Neural crest cell (in vitro differentiated cells): ENCODE data around the gene SCAMP1. TPM values are rescaled to one million over a fixed set of nuclear protein-coding genes. Genes with fewer than 3 reads are reported as not detected.

Experiments used
- DNase-seq: peaks from one replicate; pipeline ENCODE4 v3.0.0; 2021; ENCODE audit warnings: low read depth, mixed read lengths, low spot score
- H3K27ac Mint-ChIP-seq: one replicate; pipeline ENCODE4 v1.8.0; 2021; ENCODE audit warnings: mild to moderate bottlenecking, mixed read lengths; ENCODE audit not compliant: unreplicated experiment
- H3K27me3 Mint-ChIP-seq: 2 replicates; pipeline ENCODE4 v1.8.0; 2021; ENCODE audit warnings: low read depth, mild to moderate bottlenecking, mixed read lengths
- H3K36me3 Mint-ChIP-seq: 2 replicates; pipeline ENCODE4 v1.8.0; 2021; ENCODE audit warnings: low read depth, mild to moderate bottlenecking, mixed read lengths
- H3K4me1 Mint-ChIP-seq: 2 replicates; pipeline ENCODE4 v1.8.0; 2021; ENCODE audit warnings: mixed read lengths
- H3K4me3 Mint-ChIP-seq: one replicate; pipeline ENCODE4 v1.8.0; 2021; ENCODE audit warnings: mild to moderate bottlenecking, mixed read lengths
- H3K9me3 Mint-ChIP-seq: 2 replicates; pipeline ENCODE4 v1.8.0; 2021; ENCODE audit warnings: mixed read lengths
- total RNA-seq: library from RNA; stranded (reverse); gene quantifications from 2 replicates; pipeline ENCODE4 v1.2.1, GENCODE V29; 2021
- TF ChIP-seq, protein P1 (sequence below): fragments of 200-600 bp; sonication (generic); conservative IDR thresholded peaks from 2 replicates; pipeline ENCODE4 v1.5.0; 2021; ENCODE audit warnings: antibody characterized with exemption, mild to moderate bottlenecking

The SCAMP1 gene
- total RNA-seq, 1 donor from 2014 or later, result 30.7 TPM

- H3K27ac Mint-ChIP-seq, result no peak overlapping the region
- DNase-seq, result no peak
- peaks cover 4% of the 10 kb centered on the region for H3K4me1 Mint-ChIP-seq
- no peak overlapping the region for H3K4me3 Mint-ChIP-seq
- H3K9me3 Mint-ChIP-seq, result no peaks in the 10 kb centered on the region
- H3K27me3 Mint-ChIP-seq, result no peaks in the 10 kb centered on the region
- peaks cover 4% of the 10 kb centered on the region for H3K36me3 Mint-ChIP-seq
- TF ChIP-seq, protein P1, sequence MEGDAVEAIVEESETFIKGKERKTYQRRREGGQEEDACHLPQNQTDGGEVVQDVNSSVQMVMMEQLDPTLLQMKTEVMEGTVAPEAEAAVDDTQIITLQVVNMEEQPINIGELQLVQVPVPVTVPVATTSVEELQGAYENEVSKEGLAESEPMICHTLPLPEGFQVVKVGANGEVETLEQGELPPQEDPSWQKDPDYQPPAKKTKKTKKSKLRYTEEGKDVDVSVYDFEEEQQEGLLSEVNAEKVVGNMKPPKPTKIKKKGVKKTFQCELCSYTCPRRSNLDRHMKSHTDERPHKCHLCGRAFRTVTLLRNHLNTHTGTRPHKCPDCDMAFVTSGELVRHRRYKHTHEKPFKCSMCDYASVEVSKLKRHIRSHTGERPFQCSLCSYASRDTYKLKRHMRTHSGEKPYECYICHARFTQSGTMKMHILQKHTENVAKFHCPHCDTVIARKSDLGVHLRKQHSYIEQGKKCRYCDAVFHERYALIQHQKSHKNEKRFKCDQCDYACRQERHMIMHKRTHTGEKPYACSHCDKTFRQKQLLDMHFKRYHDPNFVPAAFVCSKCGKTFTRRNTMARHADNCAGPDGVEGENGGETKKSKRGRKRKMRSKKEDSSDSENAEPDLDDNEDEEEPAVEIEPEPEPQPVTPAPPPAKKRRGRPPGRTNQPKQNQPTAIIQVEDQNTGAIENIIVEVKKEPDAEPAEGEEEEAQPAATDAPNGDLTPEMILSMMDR, result no peak
Observed at GRCh38 chr5:78411586-78411985, 51.2 kb downstream of the SCAMP1 start.

- H3K27me3 Mint-ChIP-seq, result no peaks in the 10 kb centered on the region
- peaks cover 6% of the 10 kb centered on the region for H3K4me1 Mint-ChIP-seq
- DNase-seq, result no peak
- TF ChIP-seq, protein P1, result no peak
- H3K36me3 Mint-ChIP-seq, result peaks cover 3% of the 10 kb centered on the region
- no peaks in the 10 kb centered on the region for H3K9me3 Mint-ChIP-seq
- H3K4me3 Mint-ChIP-seq, result no peak overlapping the region
- no peak overlapping the region for H3K27ac Mint-ChIP-seq
Observed at GRCh38 chr5:78416677-78417425, 56.4 kb downstream of the SCAMP1 start.

GRCh38 chr5:78419396-78419795, 59.0 kb downstream of the SCAMP1 start:
- no peak for DNase-seq
- H3K27me3 Mint-ChIP-seq, result no peaks in the 10 kb centered on the region
- no peak overlapping the region for H3K27ac Mint-ChIP-seq
- H3K36me3 Mint-ChIP-seq, result peaks cover 3% of the 10 kb centered on the region
- H3K9me3 Mint-ChIP-seq, result no peaks in the 10 kb centered on the region
- TF ChIP-seq, protein P1, result no peak
- H3K4me3 Mint-ChIP-seq, result no peak overlapping the region
- peaks cover 6% of the 10 kb centered on the region for H3K4me1 Mint-ChIP-seq

DNA sequence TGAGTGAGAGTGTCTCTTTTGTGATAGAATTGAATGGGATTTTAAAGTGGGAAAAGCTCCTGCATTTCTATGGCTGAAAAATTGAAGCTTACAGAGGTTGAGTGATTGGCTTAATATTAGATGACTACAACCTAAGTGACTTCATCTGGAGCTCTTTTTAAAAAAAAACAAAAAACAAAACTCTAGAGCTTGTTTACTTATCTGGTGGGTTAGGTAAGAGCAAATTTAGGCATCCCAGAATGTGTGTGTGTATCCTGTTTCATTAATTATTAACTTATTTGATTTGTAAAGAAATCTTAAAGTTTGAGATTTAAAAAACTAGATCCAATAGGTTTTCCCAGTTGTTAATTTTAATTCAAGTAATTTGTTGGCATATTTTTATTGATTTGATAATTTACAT, 60.1 kb downstream of the SCAMP1 start:
- H3K4me1 Mint-ChIP-seq, result peaks cover 6% of the 10 kb centered on the region
- no peaks in the 10 kb centered on the region for H3K27me3 Mint-ChIP-seq
- peaks cover 3% of the 10 kb centered on the region for H3K36me3 Mint-ChIP-seq
- no peak overlapping the region for H3K27ac Mint-ChIP-seq
- no peak for DNase-seq
- H3K4me3 Mint-ChIP-seq, result no peak overlapping the region
- H3K9me3 Mint-ChIP-seq, result no peaks in the 10 kb centered on the region
- TF ChIP-seq, protein P1, result no peak

- H3K27me3 Mint-ChIP-seq, result no peaks in the 10 kb centered on the region
- H3K4me1 Mint-ChIP-seq, result no peaks in the 10 kb centered on the region
- peaks cover 17% of the 10 kb centered on the region for H3K36me3 Mint-ChIP-seq
- peaks cover 6% of the 10 kb centered on the region for H3K9me3 Mint-ChIP-seq
- no peak overlapping the region for H3K4me3 Mint-ChIP-seq
- H3K27ac Mint-ChIP-seq, result no peak overlapping the region
- DNase-seq, result no peak
- TF ChIP-seq, protein P1, result no peak
Observed at GRCh38 chr5:78424665-78425064, 64.2 kb downstream of the SCAMP1 start.
